GM19043 (cell line): Measurements from ENCODE around the gene AADACL3.
"Not testable (repeated sequence)": the region's sequence is repeated elsewhere in the genome, so short reads cannot be mapped to it uniquely, and the experiment has no call there.

ENCODE experiments used
- ATAC-seq: cut with Tn5 transposase; IDR thresholded peaks from one replicate; pipeline ENCODE4 v1.9.1; 2021; ENCODE audit warnings: low read depth; ENCODE audit not compliant: unreplicated experiment

The AADACL3 gene

GRCh38 chr1:12713651-12714050 lies 2.3 kb upstream of the AADACL3 start:
- ATAC-seq: not testable (repeated sequence)

DNA sequence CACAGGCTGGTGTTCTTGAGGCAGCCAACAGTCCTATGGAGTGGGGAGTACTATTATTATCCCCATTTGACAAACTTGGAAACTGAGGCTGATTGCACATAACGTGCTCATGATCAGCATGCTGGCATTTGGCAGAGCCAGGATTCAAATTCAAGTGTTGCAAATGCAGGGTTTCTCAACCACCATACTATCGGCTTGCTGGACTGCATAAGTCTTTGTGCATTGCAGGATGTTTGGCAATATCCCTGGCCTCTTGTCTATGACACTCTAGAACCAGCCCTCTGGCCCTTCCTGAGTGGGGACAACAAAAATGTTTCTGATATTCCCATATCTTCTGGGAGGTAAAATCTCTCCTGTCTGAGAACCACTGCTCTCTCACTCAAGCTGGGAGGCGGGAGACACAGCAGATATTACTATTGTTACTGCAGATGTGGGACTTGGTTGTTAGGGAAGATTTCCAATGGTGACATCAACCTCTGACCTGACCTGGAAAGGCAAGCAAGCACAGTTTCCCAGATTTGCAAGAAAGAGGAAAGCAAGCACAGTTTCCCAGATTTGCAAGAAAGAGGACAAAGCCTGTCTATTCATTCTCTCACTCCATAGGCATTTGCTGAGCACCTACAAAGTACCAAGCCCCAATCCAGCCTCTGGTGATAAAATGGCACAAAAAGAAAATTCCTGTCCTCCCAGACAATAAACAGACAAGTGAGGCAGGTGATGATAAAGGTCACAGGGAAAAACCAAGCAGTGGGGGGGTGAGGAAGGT lies 1.0 kb upstream of the AADACL3 start:
- ATAC-seq: no peak

GRCh38 chr1:12717301-12717838 lies 1.5 kb downstream of the AADACL3 start:
- ATAC-seq: no peak

DNA sequence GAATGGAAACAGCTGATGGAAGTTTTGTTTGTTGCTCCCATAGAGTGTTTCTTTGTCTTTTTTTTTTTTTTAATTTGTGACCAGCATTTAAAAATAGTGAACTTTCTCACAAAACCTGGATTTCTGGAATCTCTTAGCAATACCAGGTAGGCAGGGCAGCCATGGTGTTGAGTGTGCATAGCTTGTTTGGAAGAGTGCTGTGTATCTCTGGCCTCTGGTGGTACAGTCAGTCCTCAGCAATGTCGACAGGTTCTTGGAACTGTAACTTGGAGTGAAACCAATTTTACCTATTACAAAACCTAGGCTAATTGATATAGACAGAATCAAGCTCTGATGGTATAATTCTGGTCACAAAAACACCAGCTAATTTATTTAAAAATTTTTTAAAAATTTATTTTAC lies 6.7 kb downstream of the AADACL3 start:
- ATAC-seq: no peak

GRCh38 chr1:12728391-12728790 lies 12.5 kb downstream of the AADACL3 start:
- ATAC-seq: no peak

- ATAC-seq: no peak
These were observed 14.2 kb downstream of the AADACL3 start for GRCh38 chr1:12730156-12730555.

DNA sequence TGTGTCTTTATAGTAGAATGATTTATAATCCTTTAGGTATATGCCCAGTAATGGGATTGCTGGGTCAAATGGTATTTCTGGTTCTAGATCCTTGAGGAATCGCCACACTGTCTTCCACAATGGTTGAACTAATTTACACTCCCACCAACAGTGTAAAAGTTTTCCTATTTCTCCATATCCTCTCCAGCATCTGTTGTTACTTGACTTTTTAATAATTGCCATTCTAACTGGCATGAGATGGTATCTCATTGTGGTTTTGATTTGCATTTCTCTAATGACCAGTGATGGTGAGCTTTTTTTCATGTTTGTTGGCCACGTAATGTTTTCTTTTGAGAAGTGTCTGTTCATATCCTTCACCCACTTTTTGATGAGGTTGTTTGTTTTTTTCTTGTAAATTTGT lies 15.2 kb downstream of the AADACL3 start:
- not testable (repeated sequence) for ATAC-seq

GRCh38 chr1:12734651-12735050 lies 18.7 kb downstream of the AADACL3 start:
- ATAC-seq: no peak

- ATAC-seq: no peak
These were observed 23.0 kb downstream of the AADACL3 start for GRCh38 chr1:12738934-12739333.

DNA sequence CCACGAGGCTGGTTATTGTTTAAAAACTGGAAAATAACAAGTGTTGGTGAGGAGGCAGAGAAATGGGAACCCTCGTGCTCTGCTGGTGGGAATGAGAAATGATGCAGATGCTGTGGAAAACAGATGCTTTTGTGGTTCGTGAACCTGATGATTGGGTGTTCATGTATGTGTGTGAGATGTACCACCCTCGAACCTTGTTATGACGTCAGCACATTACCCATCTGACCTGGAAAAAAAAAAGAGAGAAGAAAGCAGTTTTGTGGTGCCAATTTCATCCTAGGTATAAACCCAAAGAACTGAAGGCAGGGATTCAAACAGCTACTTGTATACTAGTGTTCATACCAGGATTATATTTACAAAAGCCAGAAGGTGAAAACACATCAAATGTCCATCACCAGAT lies 23.7 kb downstream of the AADACL3 start:
- ATAC-seq: no peak

GRCh38 chr1:12741946-12742345 lies 26.0 kb downstream of the AADACL3 start:
- ATAC-seq: no peak

DNA sequence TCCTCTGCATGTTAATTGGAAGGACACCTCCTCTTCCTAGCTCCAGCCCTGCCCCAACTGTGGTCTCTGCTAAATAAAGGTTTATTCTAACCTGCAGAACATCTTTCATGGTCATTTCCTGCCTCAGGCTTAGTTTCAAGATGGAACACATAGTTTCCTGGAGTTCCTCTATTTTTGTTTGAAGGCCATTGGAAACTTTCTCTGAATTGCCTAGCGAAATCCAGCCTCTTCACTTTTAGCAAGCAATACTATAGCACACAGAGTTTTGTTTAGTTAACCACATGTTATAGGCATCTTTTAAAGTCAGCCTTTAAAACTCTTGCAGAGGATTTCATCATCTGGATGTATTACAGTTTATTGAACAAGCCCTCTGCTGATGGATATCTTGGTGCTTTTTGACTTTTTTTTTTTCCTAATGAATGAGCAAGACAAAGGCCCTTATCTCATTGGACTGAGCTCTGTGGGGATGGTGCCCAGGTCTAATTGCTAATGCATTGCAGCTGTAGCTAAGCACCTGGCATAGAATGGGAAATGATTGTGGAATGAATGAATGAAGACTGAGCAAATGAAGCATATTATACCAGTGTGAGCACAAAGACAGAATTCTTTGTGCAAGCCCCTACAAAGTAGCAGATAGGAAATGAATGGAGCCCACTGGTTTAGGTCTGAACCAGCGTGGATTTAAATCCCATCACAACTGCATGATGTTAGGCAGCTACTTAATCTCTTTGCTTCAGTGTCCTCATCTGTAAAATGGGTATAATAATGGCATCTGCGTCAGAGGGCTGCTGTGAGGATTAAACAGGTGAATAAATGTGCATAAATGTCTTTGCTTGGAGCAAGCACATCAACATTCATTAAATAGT lies 29.4 kb downstream of the AADACL3 start:
- ATAC-seq: no peak

GRCh38 chr1:12745992-12746323 lies 30.0 kb downstream of the AADACL3 start, which contains the start of gene CFAP107:
Gene CFAP107, plus strand, starts transcription at chr1:12746200. Its CDS starts 231 bp downstream, at chr1:12746431.
- no peak for ATAC-seq

GRCh38 chr1:12748778-12749355 lies 33.0 kb downstream of the AADACL3 start:
- no peak for ATAC-seq

GRCh38 chr1:12754738-12755137 lies 38.8 kb downstream of the AADACL3 start:
- no peak for ATAC-seq

DNA sequence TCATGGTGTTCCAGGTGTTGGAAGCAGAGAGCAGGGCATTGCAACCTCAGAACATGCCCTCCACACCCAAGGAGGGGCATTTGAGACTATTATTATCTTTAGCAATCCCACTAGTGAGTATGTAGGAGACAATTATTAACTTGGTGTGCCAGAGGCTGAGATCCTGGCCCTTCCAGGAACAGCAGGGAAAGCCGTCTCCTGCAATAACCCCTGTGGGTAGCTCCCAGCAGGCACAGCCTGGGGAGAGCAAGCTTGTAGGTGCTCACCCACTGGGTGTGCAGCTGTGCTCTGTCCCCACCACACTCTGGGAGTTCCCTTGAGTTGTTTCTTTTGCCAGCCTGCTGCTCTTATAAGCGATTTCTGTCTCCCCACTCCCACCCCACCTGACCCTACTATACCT lies 40.4 kb downstream of the AADACL3 start:
- ATAC-seq: no peak

DNA sequence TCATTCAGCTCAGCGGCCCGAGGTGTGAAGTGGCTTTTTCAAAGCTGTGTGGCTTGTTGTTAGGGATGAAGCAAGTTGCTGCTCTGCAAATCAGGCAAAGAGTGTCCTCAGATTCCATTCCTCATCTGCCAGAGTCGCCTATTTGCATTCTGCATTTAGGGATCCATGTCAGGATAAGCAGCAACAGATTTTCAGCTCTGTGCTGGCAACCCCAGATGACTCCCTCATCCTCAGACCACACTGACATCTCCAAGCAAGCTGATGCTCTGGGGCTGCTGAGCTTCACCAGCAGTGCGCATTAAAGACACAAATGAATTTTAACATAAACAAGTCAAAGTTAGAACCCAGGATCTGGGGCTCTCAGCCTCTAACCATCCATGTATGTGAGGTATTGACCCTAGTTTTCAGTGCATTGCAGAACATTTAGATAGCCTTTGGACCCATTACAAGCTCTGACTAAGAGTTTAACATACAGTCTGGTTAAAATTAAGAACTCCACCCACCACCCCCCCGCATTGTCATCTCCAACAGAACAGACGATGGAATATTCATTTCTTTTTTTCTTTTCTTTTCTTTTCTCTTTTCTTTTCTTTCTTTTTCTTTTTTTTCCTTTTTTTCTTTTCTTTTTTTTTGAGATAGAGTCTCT lies 41.0 kb downstream of the AADACL3 start:
- ATAC-seq: no peak

DNA sequence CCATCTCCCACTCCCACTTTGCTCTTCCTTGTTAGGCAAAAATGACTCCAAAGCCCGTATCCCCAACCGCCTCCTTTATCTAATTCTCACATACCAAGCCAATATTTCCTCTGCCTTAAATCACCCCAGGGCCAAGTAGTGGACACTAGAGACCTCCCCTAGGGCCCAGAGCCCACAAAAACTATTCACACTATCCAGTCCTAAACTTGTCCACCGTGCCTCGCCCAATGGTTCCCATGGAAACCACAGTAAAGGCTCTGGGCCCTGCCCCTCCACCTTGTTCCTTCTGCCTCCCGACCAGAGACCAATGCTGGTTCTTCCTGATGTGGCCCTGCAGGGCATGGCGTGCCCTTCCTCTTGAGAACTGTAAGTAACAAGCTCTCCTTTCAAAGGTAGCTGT lies 41.9 kb downstream of the AADACL3 start:
- ATAC-seq: no peak

- no peak for ATAC-seq
These were observed 44.4 kb downstream of the AADACL3 start for GRCh38 chr1:12760256-12760795.

GRCh38 chr1:12761781-12762180 lies 45.9 kb downstream of the AADACL3 start:
- no peak for ATAC-seq
